Fibroblast of lung (primary cell): ENCODE measurements around the gene LGALS1.

Experiments used
- EZH2 ChIP-seq: IDR thresholded peaks from 2 replicates; pipeline ENCODE4 v1.5.1; 2012; ENCODE audit warnings: low read length, control low read depth, mild to moderate bottlenecking; ENCODE audit errors: missing control alignments
- TF ChIP-seq, protein P1 (sequence below), 2 donors: IDR thresholded peaks in 1 of 2; conservative IDR thresholded peaks in 1 of 2; 1 replicate in 1 of 2; 2 replicates in 1 of 2; pipeline ENCODE4 v1.5.1; 2011 to 2012; ENCODE audit warnings: low read length in 2 of 2, control low read depth in 1 of 2, inconsistent platforms in 1 of 2, low read depth in 1 of 2, mild to moderate bottlenecking in 1 of 2

DNA sequence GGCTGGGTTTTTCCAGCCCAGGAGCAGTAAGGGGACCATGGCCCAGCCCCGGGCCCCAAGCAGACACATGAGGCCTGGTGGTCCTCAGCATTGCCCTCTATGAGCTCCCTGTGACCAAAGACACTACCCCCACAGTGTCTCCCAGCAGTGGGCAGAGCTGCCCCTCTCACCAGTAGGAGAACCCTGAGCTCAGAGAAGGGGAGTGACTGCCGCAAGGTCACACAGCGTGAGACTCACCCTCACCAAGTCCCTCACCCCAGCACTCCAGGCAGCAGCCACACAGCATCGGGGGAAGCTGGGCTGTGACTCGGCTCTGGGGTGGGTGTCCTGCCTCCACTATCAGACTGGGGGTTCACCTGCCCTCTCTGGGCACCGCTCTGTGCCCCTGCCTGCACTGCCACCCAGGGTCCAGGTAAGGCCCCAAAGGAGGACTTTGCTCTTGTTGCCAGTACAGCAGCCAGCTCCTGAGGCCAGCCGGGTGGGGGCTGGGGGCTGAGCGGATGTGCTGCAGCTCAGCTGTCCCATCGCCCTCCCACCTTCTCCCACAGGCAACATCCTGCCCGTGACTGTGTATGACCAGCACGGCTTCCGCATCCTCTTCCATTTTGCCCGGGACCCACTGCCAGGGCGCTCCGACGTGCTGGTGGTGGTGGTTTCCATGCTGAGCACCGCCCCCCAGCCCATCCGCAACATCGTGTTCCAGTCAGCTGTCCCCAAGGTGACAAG, 43.8 kb upstream of the LGALS1 start:
- TF ChIP-seq, protein P1, sequence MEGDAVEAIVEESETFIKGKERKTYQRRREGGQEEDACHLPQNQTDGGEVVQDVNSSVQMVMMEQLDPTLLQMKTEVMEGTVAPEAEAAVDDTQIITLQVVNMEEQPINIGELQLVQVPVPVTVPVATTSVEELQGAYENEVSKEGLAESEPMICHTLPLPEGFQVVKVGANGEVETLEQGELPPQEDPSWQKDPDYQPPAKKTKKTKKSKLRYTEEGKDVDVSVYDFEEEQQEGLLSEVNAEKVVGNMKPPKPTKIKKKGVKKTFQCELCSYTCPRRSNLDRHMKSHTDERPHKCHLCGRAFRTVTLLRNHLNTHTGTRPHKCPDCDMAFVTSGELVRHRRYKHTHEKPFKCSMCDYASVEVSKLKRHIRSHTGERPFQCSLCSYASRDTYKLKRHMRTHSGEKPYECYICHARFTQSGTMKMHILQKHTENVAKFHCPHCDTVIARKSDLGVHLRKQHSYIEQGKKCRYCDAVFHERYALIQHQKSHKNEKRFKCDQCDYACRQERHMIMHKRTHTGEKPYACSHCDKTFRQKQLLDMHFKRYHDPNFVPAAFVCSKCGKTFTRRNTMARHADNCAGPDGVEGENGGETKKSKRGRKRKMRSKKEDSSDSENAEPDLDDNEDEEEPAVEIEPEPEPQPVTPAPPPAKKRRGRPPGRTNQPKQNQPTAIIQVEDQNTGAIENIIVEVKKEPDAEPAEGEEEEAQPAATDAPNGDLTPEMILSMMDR (conservative IDR thresholded peaks at IDR 0.05 in 1 of 2, IDR thresholded peaks at IDR 0.05 in 1 of 2; ENCODE audit: low read depth in 1 of 2, low read length in 2 of 2), result no peak
- TF ChIP-seq EZH2, result no peak
